Neutrophil (primary cell): ENCODE results near the gene MAP2K1.

Source experiments
- H3K27ac ChIP-seq: fragments of 200-600 bp; sonication (generic); 2 replicates; pipeline ENCODE4 v1.5.1; 2016; ENCODE audit warnings: mild to moderate bottlenecking, moderate library complexity
- H3K27me3 ChIP-seq: fragments of 200-600 bp; sonication (generic); 2 replicates; pipeline ENCODE4 v1.6.0; 2016; ENCODE audit warnings: mild to moderate bottlenecking
- H3K36me3 ChIP-seq: fragments of 200-600 bp; sonication (generic); 2 replicates; pipeline ENCODE4 v1.5.1; 2017
- H3K4me1 ChIP-seq, 2 experiments: fragments of 200-600 bp in 1 of 2; sonication (generic) in 1 of 2; 1 replicate in 1 of 2; 2 replicates in 1 of 2; pipeline versions ENCODE4 v1.5.1 to v1.6.1; 2013 to 2016; ENCODE audit warnings: low read depth in 1 of 2, low read length in 1 of 2, mild to moderate bottlenecking in 1 of 2, moderate library complexity in 1 of 2; ENCODE audit not compliant: control insufficient read depth in 1 of 2, insufficient read depth in 1 of 2
- H3K4me3 ChIP-seq, 2 experiments: fragments of 200-600 bp in 1 of 2; sonication (generic) in 1 of 2; 1 replicate in 1 of 2; 2 replicates in 1 of 2; pipeline ENCODE4 v1.5.1; 2013 to 2016; ENCODE audit warnings: low read depth in 1 of 2, low read length in 1 of 2, mild to moderate bottlenecking in 1 of 2, moderate library complexity in 1 of 2
- H3K9me3 ChIP-seq: fragments of 200-600 bp; sonication (generic); 2 replicates; pipeline ENCODE4 v1.5.1; 2016
- TF ChIP-seq, protein P1 (sequence below): fragments of 200-600 bp; sonication (generic); IDR thresholded peaks from 2 replicates; pipeline ENCODE4 v1.5.1; 2016; ENCODE audit warnings: antibody characterized with exemption

Gene MAP2K1

DNA sequence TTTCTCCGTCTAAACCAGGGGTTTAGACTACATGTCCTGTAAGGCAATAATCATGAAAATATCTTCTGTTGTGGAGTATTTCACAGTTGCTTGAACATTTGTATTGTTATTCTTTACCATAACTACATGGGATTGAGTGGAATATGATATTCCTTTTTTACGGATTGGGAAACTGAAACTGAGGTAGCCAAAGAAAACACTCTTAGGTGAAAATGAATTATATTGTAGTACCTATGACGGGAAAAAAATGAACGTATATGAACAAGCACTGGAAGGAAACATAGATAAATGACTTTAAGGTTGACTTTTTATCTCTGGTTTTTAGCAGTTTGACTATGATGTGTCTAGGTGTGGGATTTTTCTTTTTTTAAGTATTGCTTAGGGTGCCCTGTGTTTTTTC lies 35.6 kb downstream of the MAP2K1 start:
- TF ChIP-seq, protein P1, sequence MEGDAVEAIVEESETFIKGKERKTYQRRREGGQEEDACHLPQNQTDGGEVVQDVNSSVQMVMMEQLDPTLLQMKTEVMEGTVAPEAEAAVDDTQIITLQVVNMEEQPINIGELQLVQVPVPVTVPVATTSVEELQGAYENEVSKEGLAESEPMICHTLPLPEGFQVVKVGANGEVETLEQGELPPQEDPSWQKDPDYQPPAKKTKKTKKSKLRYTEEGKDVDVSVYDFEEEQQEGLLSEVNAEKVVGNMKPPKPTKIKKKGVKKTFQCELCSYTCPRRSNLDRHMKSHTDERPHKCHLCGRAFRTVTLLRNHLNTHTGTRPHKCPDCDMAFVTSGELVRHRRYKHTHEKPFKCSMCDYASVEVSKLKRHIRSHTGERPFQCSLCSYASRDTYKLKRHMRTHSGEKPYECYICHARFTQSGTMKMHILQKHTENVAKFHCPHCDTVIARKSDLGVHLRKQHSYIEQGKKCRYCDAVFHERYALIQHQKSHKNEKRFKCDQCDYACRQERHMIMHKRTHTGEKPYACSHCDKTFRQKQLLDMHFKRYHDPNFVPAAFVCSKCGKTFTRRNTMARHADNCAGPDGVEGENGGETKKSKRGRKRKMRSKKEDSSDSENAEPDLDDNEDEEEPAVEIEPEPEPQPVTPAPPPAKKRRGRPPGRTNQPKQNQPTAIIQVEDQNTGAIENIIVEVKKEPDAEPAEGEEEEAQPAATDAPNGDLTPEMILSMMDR = no peak
- Histone ChIP-seq H3K27ac (no peak overlapping the region), H3K4me3 (no peak overlapping the region), H3K36me3 (no peaks in the 10 kb centered on the region), H3K9me3 (no peaks in the 10 kb centered on the region), H3K27me3 (no peaks in the 10 kb centered on the region), H3K4me1 (peaks cover 13 to 21% of the 10 kb centered on the region in 2 experiments)

DNA sequence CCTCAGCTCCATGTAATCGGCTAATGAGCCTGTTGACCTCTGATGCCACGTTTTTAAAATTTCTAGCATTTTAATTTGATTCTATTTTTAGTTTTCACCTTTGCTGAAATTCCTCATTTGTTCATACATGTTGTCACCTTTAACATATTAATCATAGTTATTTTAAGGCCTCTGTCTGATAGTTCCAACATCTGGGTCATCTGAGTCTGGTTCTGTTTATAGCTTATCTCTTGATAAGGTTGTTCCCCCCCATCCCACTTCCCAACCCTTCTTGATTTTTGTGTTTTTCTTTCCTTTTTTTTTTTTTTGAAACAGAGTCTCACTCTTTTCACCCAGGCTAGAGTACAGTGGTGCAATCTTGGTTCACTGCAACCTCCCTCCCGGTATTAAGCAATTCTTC lies 36.4 kb downstream of the MAP2K1 start:
- TF ChIP-seq, protein P1 = no peak
- H3K36me3 ChIP-seq = no peaks in the 10 kb centered on the region

DNA sequence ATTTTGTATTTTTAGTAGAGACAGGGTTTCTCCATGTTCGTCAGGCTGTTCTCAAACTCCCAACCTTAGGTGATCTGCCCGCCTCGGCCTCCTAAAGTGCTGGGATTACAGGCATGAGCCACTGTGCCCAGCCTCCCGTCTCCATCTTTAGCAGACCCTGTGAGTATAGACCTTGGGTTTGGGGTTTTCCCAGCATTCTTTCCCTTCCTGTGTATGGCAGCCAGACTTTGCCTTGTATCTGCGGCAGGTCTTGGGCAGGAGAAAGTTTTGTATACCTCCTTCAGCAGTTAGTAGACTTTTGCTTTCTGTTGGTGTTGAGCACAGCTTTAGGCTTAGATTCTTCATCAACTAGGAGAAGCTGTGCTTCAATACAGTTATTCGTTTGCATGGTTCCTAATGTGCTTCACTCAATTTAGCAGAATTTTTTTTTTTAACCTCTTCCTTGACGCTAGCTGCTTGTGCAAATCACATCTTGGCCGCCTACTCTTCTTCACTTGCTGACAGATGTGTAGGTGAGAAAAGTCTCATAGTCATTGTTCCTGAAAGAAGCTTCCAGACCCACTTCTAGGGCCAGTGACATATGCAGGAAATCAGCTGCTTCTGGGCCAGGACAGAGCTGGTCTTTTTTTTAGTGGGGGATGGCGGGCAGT lies 38.4 kb downstream of the MAP2K1 start:
- TF ChIP-seq, protein P1 = no peak
- Histone ChIP-seq H3K27ac (peak overlapping the region; percentile 51), H3K9me3 (no peaks in the 10 kb centered on the region), H3K36me3 (no peaks in the 10 kb centered on the region), H3K4me3 (no peak overlapping the region), H3K27me3 (no peaks in the 10 kb centered on the region), H3K4me1 (peaks cover 18 to 23% of the 10 kb centered on the region in 2 experiments)

More for the DNA sequence above, 36.4 kb downstream of the MAP2K1 start:
- H3K27me3 ChIP-seq = no peaks in the 10 kb centered on the region
- H3K4me3 ChIP-seq = no peak overlapping the region
- no peaks in the 10 kb centered on the region for H3K9me3 ChIP-seq
- peak overlapping the region; percentile 41 for H3K27ac ChIP-seq
- peaks cover 13 to 17% of the 10 kb centered on the region in 2 experiments for H3K4me1 ChIP-seq

DNA sequence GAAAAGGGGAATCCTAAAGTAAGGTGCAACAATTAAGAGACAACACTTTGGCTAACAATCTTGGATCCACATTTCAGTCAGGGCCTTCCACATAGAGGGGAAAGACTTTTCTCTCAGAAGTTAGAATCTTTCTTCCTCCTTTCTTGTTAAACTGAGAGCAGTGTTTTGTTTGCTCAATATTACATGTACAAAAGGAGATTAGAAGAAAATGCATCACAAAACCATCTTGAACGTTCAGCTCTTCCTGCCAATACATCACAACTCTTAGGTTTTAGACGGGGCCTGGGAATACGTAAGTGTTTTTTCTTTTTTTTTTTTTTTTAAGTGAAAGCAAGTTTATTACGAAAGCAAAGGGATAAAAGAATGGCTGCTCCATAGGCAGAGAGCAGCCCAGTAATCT lies 39.1 kb downstream of the MAP2K1 start:
- Histone ChIP-seq H3K27me3 (no peaks in the 10 kb centered on the region), H3K4me1 (peaks cover 18 to 23% of the 10 kb centered on the region in 2 experiments), H3K4me3 (no peak overlapping the region), H3K9me3 (no peaks in the 10 kb centered on the region), H3K36me3 (no peaks in the 10 kb centered on the region), H3K27ac (peak overlapping the region; percentile 51)
- TF ChIP-seq, protein P1 = no peak

DNA sequence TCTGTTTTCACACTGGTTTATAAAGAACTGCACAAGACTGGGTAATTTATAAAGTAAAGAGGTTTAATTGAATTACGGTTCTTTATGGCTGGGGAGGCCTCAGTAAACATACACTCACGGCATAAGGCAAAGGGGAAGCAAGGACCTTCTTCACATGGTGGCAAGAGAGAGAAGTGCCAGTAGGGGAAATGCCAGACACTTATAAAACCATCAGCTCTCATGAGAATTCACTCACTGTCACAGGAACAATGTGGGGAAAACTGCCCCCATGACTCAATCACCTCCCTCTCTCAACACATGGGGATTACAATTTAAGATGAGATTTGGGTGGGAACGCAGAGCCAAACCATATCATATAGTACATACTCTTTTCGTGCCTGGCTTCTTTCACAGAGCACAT lies 42.4 kb downstream of the MAP2K1 start:
- Histone ChIP-seq H3K4me1 (peaks cover 33 to 40% of the 10 kb centered on the region in 2 experiments), H3K9me3 (no peaks in the 10 kb centered on the region), H3K27ac (peak overlapping the region; percentile 50), H3K27me3 (no peaks in the 10 kb centered on the region), H3K4me3 (no peak overlapping the region), H3K36me3 (no peaks in the 10 kb centered on the region)
- TF ChIP-seq, protein P1 = no peak
